ENCODE results near the gene PRAMEF27. TPM values are rescaled to one million over a fixed set of nuclear protein-coding genes. Genes with fewer than 3 reads are reported as not detected.
"Not testable (repeated sequence)": the region's sequence is repeated elsewhere in the genome, so short reads cannot be mapped to it uniquely, and the experiment has no call there.

Gene PRAMEF27
- not detected for polyA plus RNA-seq (ENCODE audit: insufficient read length in 10 of 10)
- long read RNA-seq, donor 1, result 0 reads
- long read RNA-seq, donor 2, result 0 reads
- long read RNA-seq, donor 3, result 0 reads
- long read RNA-seq, donor 4, result 0 reads
- long read RNA-seq, donor 5, result 0 reads
- long read RNA-seq, donor 6, result 0 reads
- long read RNA-seq, donor 7, result 0 reads
- long read RNA-seq, donor 8, result 0 reads
- long read RNA-seq, donor 9, result 0 reads

DNA sequence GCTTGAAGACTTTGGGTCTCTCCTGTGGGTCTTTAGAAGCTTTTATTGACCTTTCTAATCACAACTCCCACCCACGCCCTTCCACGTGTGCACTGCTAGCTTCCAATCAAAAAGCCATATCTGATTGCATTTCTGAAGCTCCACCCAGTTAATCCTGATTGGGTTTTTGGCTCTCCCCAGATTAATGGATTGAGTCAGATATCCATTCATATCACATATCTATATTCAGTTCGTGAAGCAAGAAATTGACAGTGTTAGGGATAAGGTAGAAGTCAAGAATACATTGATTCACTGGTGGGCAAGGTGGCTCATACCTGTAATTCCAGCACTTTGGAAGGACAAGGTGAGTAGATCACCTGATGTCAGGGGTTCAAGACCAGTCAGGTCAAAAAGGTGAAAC lies at the start of gene PRAMEF27:
Gene PRAMEF27, minus strand, starts transcription at position 101 of the 400 bp plus-strand sequence. CDS start 2,916 bp downstream, outside the sequence.
- DNase-seq, result not testable (repeated sequence)

- not testable (repeated sequence) for DNase-seq
Measured at GRCh38 chr1:13070474-13070873, 14.1 kb upstream of the PRAMEF27 start, which contains the start of gene PRAMEF25. Gene PRAMEF25 (plus strand): TSS chr1:13070774. CDS start chr1:13073694, 2,920 bp downstream.

- DNase-seq, result not testable (repeated sequence)
Measured at GRCh38 chr1:13019846-13020245, 36.5 kb downstream of the PRAMEF27 start.

- not testable (repeated sequence) for DNase-seq
Measured at GRCh38 chr1:13011932-13012331, 44.4 kb downstream of the PRAMEF27 start.

GRCh38 chr1:13009348-13009747 lies 47.0 kb downstream of the PRAMEF27 start:
- not testable (repeated sequence) for DNase-seq

DNA sequence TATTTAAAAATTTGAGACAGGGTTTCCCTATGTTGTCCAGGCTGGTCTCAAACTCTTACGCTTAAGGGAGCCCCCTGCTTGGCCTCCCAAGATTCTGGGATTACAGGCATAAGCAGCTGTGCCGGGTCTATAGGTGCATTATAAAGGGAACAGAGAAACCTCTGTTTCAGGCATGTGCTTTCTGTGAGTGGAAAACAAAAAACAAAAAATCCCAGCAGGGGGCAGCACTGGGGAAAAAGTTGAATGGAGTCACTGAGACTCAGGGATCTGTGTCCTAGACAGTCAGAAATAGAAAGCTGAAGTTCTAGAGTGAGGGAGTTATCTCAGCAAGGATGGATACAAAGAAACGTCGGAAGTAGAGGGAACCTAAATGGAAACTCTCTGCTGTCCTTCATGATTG lies 50.6 kb downstream of the PRAMEF27 start:
- DNase-seq, result not testable (repeated sequence)

Other genes starting within 250 kb of the PRAMEF27 start
- gene PRAMEF11, start 225.2 kb downstream of the PRAMEF27 start, polyA plus RNA-seq (ENCODE audit: insufficient read length in 10 of 10), result not detected
- gene HNRNPCL1, start 207.9 kb downstream of the PRAMEF27 start, polyA plus RNA-seq (ENCODE audit: insufficient read length in 10 of 10), result not detected
- gene PRAMEF2, start 199.5 kb downstream of the PRAMEF27 start, polyA plus RNA-seq (ENCODE audit: insufficient read length in 10 of 10), result not detected
- gene PRAMEF4, start 170.4 kb downstream of the PRAMEF27 start, polyA plus RNA-seq (ENCODE audit: insufficient read length in 10 of 10), result not detected
- not detected for gene PRAMEF10, start 158.3 kb downstream of the PRAMEF27 start, polyA plus RNA-seq (ENCODE audit: insufficient read length in 10 of 10)
- gene PRAMEF7, start 140.0 kb downstream of the PRAMEF27 start, polyA plus RNA-seq (ENCODE audit: insufficient read length in 10 of 10), result not detected
- gene PRAMEF6, start 109.0 kb downstream of the PRAMEF27 start, polyA plus RNA-seq (ENCODE audit: insufficient read length in 10 of 10), result not detected
- under 1 TPM in 1 of 10 donors, not detected in 9; 0.19 TPM for gene HNRNPCL3, start 4.2 kb upstream of the PRAMEF27 start, polyA plus RNA-seq (ENCODE audit: insufficient read length in 10 of 10)
- not detected for gene PRAMEF25, start 14.2 kb upstream of the PRAMEF27 start, polyA plus RNA-seq (ENCODE audit: insufficient read length in 10 of 10)
- gene HNRNPCL2, start 60.3 kb upstream of the PRAMEF27 start, polyA plus RNA-seq (ENCODE audit: insufficient read length in 10 of 10), result under 1 TPM in 1 of 10 donors, not detected in 9; 0.15 TPM
- gene PRAMEF26, start 99.4 kb upstream of the PRAMEF27 start, polyA plus RNA-seq (ENCODE audit: insufficient read length in 10 of 10), result not detected
- gene HNRNPCL4, start 109.1 kb upstream of the PRAMEF27 start, polyA plus RNA-seq (ENCODE audit: insufficient read length in 10 of 10), result under 1 TPM in 2 of 10 donors, not detected in 8; 0.15 to 0.31 TPM
- not detected for gene PRAMEF9, start 115.3 kb upstream of the PRAMEF27 start, polyA plus RNA-seq (ENCODE audit: insufficient read length in 10 of 10)
- gene PRAMEF13, start 144.8 kb upstream of the PRAMEF27 start, polyA plus RNA-seq (ENCODE audit: insufficient read length in 10 of 10), result not detected
- gene PRAMEF18, start 169.6 kb upstream of the PRAMEF27 start, polyA plus RNA-seq (ENCODE audit: insufficient read length in 10 of 10), result not detected
- not detected for gene PRAMEF5, start 197.6 kb upstream of the PRAMEF27 start, polyA plus RNA-seq (ENCODE audit: insufficient read length in 10 of 10)
- gene PRAMEF8, start 228.6 kb upstream of the PRAMEF27 start, polyA plus RNA-seq (ENCODE audit: insufficient read length in 10 of 10), result not detected
- not detected for gene PRAMEF33, start 247.0 kb upstream of the PRAMEF27 start, polyA plus RNA-seq (ENCODE audit: insufficient read length in 10 of 10)